GM12878 (cell line): ENCODE measurements around the gene OPCML. TPM values are rescaled to one million over a fixed set of nuclear protein-coding genes. Genes with fewer than 3 reads are reported as not detected.

Experiments used
- ATAC-seq: fragments of 200-7000 bp; cut with Tn5 transposase; 3 replicates; pipeline ENCODE4 v1.9.1; 2020; ENCODE audit warnings: mild to moderate bottlenecking, moderate library complexity
- BruUV-seq: library from RNA; stranded (reverse); fragments of 400-500 nt; replicated peaks from 2 replicates; lab custom pipeline; 2021; lab: Mats Ljungman, UMichigan
- CTCF ChIA-PET: fragments of 300-600 bp; sonication (Branson Sonifier 250); formaldehyde crosslinking; extraction: SDS; loops from one replicate; lab custom pipeline; 2021; ENCODE audit warnings: inconsistent platforms; lab: Yijun Ruan, JAX
- POLR2A ChIA-PET: fragments of 350-600 bp; formaldehyde crosslinking; extraction: SDS; loops from one replicate; lab custom pipeline; 2021; ENCODE audit warnings: inconsistent platforms; lab: Charles Lee
- RAD21 ChIA-PET: fragments of 300-600 bp; sonication (Branson Sonifier 250); formaldehyde crosslinking; loops from one replicate; lab custom pipeline; 2023; ENCODE audit warnings: antibody characterized with exemption; ENCODE audit not compliant: unreplicated experiment; lab: Charles Lee
- SMC1A ChIA-PET: fragments of 300-600 bp; sonication (Branson Sonifier 250); formaldehyde crosslinking; loops from one replicate; lab custom pipeline; 2023; ENCODE audit not compliant: unreplicated experiment, uncharacterized antibody; lab: Charles Lee
- DNase-seq: peaks from one replicate; pipeline ENCODE4 v3.0.0-alpha.2; 2011; ENCODE audit warnings: low read depth, low spot score
- FAIRE-seq: peaks from 3 replicates; lab custom pipeline; 2011; peaks lifted over from hg19 to GRCh38; lab: Jason Lieb, UNC
- H2AFZ ChIP-seq: 2 replicates; pipeline ENCODE4 v1.6.0; 2011; ENCODE audit warnings: low read depth, low read length, control low read depth; ENCODE audit not compliant: control insufficient read depth
- H3K27ac ChIP-seq: 2 replicates; pipeline ENCODE4 v1.5.1; 2011; ENCODE audit warnings: control low read depth; ENCODE audit not compliant: control insufficient read depth, insufficient read depth
- H3K27me3 ChIP-seq, 2 experiments: replicated peaks in 1 of 2; 2 replicates each; pipeline versions ENCODE4 v1.6.0 to v1.6.1; 2011; ENCODE audit warnings: low read length in 1 of 2; ENCODE audit not compliant: control insufficient read depth in 2 of 2, insufficient read depth in 2 of 2
- H3K36me3 ChIP-seq, 2 experiments: 2 replicates each; pipeline ENCODE4 v1.5.1; 2011; ENCODE audit warnings: low read length in 1 of 2; ENCODE audit not compliant: control insufficient read depth in 2 of 2, insufficient read depth in 2 of 2
- H3K4me1 ChIP-seq: 2 replicates; pipeline ENCODE4 v1.6.1; 2011; ENCODE audit warnings: mild to moderate bottlenecking, low read length, moderate library complexity, mixed read lengths; ENCODE audit not compliant: control insufficient read depth, insufficient read depth
- H3K4me2 ChIP-seq: 2 replicates; pipeline ENCODE4 v1.6.0; 2011; ENCODE audit warnings: control low read depth; ENCODE audit not compliant: control insufficient read depth, insufficient read depth
- H3K4me3 ChIP-seq: fragments of 200-600 bp; sonication (generic); 2 replicates; pipeline ENCODE4 v1.5.1; 2016
- H3K79me2 ChIP-seq: 2 replicates; pipeline ENCODE4 v1.6.0; 2011; ENCODE audit warnings: low read length; ENCODE audit not compliant: control insufficient read depth, insufficient read depth
- H3K9ac ChIP-seq: 2 replicates; pipeline ENCODE4 v1.8.0; 2011; ENCODE audit warnings: low read length, control low read depth, mixed read lengths; ENCODE audit not compliant: control insufficient read depth, insufficient read depth
- H3K9me3 ChIP-seq: replicated peaks from 3 replicates; pipeline ENCODE4 v1.5.1; 2011; ENCODE audit warnings: mild to moderate bottlenecking, low read length; ENCODE audit not compliant: control insufficient read depth, insufficient read depth
- H4K20me1 ChIP-seq: 2 replicates; pipeline ENCODE4 v1.6.0; 2011; ENCODE audit not compliant: control insufficient read depth, insufficient read depth
- ASH2L ChIP-seq: fragments of 300-600, 200-600 bp; sonication (generic); IDR thresholded peaks from 2 replicates; pipeline ENCODE4 v1.6.1; 2017; ENCODE audit warnings: low read depth, mild to moderate bottlenecking, borderline replicate concordance
- EGR1 ChIP-seq, 2 experiments: IDR thresholded peaks; 1 replicate in 1 of 2; 2 replicates in 1 of 2; pipeline ENCODE4 v1.6.1; 2011 to 2012; ENCODE audit warnings: low read depth in 2 of 2, low read length in 2 of 2, borderline replicate concordance in 1 of 2, mild to moderate bottlenecking in 1 of 2, moderate library complexity in 1 of 2
- IKZF1 ChIP-seq: fragments of 450-650 bp; conservative IDR thresholded peaks from 2 replicates; pipeline ENCODE4 v1.6.1; 2017; ENCODE audit warnings: antibody characterized with exemption, mild to moderate bottlenecking
- IRF3 ChIP-seq: fragments of 450-650 bp; IDR thresholded peaks from 2 replicates; pipeline ENCODE4 v1.6.1; 2014; ENCODE audit warnings: mild to moderate bottlenecking
- IRF5 ChIP-seq: fragments of 450-650 bp; IDR thresholded peaks from 2 replicates; pipeline ENCODE4 v1.6.1; 2017; ENCODE audit warnings: borderline replicate concordance
- KLF5 ChIP-seq: fragments of 450-650 bp; IDR thresholded peaks from 2 replicates; pipeline ENCODE4 v1.6.1; 2014; ENCODE audit warnings: mild to moderate bottlenecking; ENCODE audit not compliant: partially characterized antibody
- MAX ChIP-seq: IDR thresholded peaks from 2 replicates; pipeline ENCODE4 v1.6.1; 2012; ENCODE audit warnings: low read depth, low read length, improper control_type of control experiment
- MTA3 ChIP-seq: IDR thresholded peaks from 2 replicates; pipeline ENCODE4 v1.6.1; 2012; ENCODE audit warnings: low read length, inconsistent platforms, borderline replicate concordance
- MYB ChIP-seq: fragments of 150-350 bp; IDR thresholded peaks from 2 replicates; pipeline ENCODE4 v1.6.1; 2014; ENCODE audit warnings: mild to moderate bottlenecking, low read depth, low read length, borderline replicate concordance
- NFYA ChIP-seq: IDR thresholded peaks from 2 replicates; pipeline ENCODE4 v1.6.1; 2011; ENCODE audit warnings: low read depth, mild to moderate bottlenecking, low read length, improper control_type of control experiment, borderline replicate concordance
- NR2F1 ChIP-seq: fragments of 450-650 bp; conservative IDR thresholded peaks from 2 replicates; pipeline ENCODE4 v1.6.1; 2017; ENCODE audit warnings: mild to moderate bottlenecking
- PKNOX1 ChIP-seq: fragments of 450-650 bp; IDR thresholded peaks from 2 replicates; pipeline ENCODE4 v1.6.1; 2016; ENCODE audit warnings: mild to moderate bottlenecking
- POLR2AphosphoS2 ChIP-seq: IDR thresholded peaks from 2 replicates; pipeline ENCODE4 v1.6.1; 2011; ENCODE audit warnings: low read depth, mild to moderate bottlenecking, low read length, improper control_type of control experiment, moderate library complexity
- SRF ChIP-seq, 2 experiments: IDR thresholded peaks; 2 replicates each; pipeline ENCODE4 v1.6.1; 2011; ENCODE audit warnings: low read depth in 2 of 2, low read length in 2 of 2, mild to moderate bottlenecking in 1 of 2, moderate library complexity in 1 of 2
- TAF1 ChIP-seq: IDR thresholded peaks from 2 replicates; pipeline ENCODE4 v1.6.1; 2011; ENCODE audit warnings: mild to moderate bottlenecking, low read depth, low read length, borderline replicate concordance
- TCF7 ChIP-seq: IDR thresholded peaks from 2 replicates; pipeline ENCODE4 v1.6.1; 2014; ENCODE audit warnings: antibody characterized with exemption, borderline replicate concordance
- WGBS: methylation state at CpG from one replicate; pipeline ENCODE4 v1.1.6; 2016; ENCODE audit warnings: low lambda C conversion rate; ENCODE audit not compliant: insufficient replicate concordance, insufficient coverage; ENCODE audit errors: missing lambda C conversion rate; 5-methylcytosine and 5-hydroxymethylcytosine counted together
- in situ Hi-C: fragments of 300-500 bp; cut with MboI; formaldehyde crosslinking; loops from 9 replicates; pipeline ENCODE4 v1.14.3; 2018; ENCODE audit warnings: mixed read lengths
- intact Hi-C: fragments of 100-400 bp; cut with micrococcal nuclease; formaldehyde crosslinking; loops from one replicate; pipeline ENCODE4 v1.14.2; 2022; ENCODE audit not compliant: unreplicated experiment
- polyA plus RNA-seq, 11 experiments: library from polyadenylated mRNA; depleted of rRNA in 4 of 11; unstranded in 6 of 11; stranded (reverse) in 5 of 11; fragments of >200 nt; fragmentation: Nextera tagmentation in 4 of 11; fragmentation: Illumina TruSeq in 1 of 11; extraction: Ambion mirVana in 4 of 11; extraction: Trizol in 1 of 11; gene quantifications; 1 replicate in 1 of 11; 2 replicates in 10 of 11; pipeline versions ENCODE4 v1.2.1 to v1.2.3, GENCODE V29; 2011 to 2016; ENCODE audit warnings: inconsistent platforms in 2 of 11, missing spikeins in 2 of 11, low read depth in 1 of 11
- total RNA-seq, 4 experiments: library from RNA; depleted of rRNA in 3 of 4; stranded (reverse); fragments of >200 nt in 3 of 4; fragmentation: Illumina TruSeq in 1 of 4; extraction: Trizol in 1 of 4; gene quantifications; 2 replicates each; pipeline versions ENCODE4 v1.2.1 to v1.2.3, GENCODE V29; 2013 to 2021
- TF ChIP-seq, protein P1 (sequence below): fragments of 450-650 bp; conservative IDR thresholded peaks from 2 replicates; pipeline ENCODE4 v1.6.1; 2017; ENCODE audit warnings: mild to moderate bottlenecking, moderate library complexity
- TF ChIP-seq, protein P2 (sequence below): IDR thresholded peaks from 2 replicates; pipeline ENCODE4 v1.6.1; 2011; ENCODE audit warnings: borderline replicate concordance, low read depth, mild to moderate bottlenecking, moderate library complexity, mixed read lengths, low read length; ENCODE audit not compliant: insufficient read depth; ENCODE audit errors: extremely low read length

Gene OPCML
- total and polyA plus RNA-seq, 10 of the 15 experiments (the other 5 are each of a cell fraction or from before 2014, with no cell fraction given): 0.84 TPM; not detected in 9

GRCh38 chr11:132653237-132653636 is 879.1 kb downstream of the OPCML start:
- Histone ChIP-seq H3K9ac (no peak overlapping the region), H3K79me2 (no peaks in the 10 kb centered on the region), H3K4me1 (no peaks in the 10 kb centered on the region), H3K27me3 (no peaks in the 10 kb centered on the region; a peak in 2 of 4 replicates), H4K20me1 (no peaks in the 10 kb centered on the region), H2AFZ (no peak overlapping the region), H3K27ac (no peak overlapping the region), H3K4me2 (no peak overlapping the region), H3K4me3 (no peak overlapping the region), H3K36me3 (no peaks in the 10 kb centered on the region), H3K9me3 (no peaks in the 10 kb centered on the region)
- DNase-seq (no peak), FAIRE-seq (no peak), ATAC-seq (no peak)
- ChIA-PET POLR2A (no interaction called here), CTCF (no interaction called here), RAD21 (no interaction called here), SMC1A (no interaction called here)
- 27% methylated on average over 9 of the region's 9 CpGs for WGBS
- no TSS peak for BruUV-seq
- in situ Hi-C loops (no loop called here), intact Hi-C loops (no loop called here)
- TF ChIP-seq KLF5 (no peak), TAF1 (no peak), MTA3 (no peak), IRF5 (no peak), POLR2AphosphoS2 (no peak), EGR1 (IDR thresholded peaks at IDR 0.05; ENCODE audit: borderline replicate concordance in 1 of 2, low read depth in 2 of 2, low read length in 2 of 2) (no peak), NFYA (no peak), IRF3 (no peak), TCF7 (no peak), ASH2L (no peak), MAX (no peak), PKNOX1 (no peak), MYB (no peak), SRF (IDR thresholded peaks at IDR 0.05; ENCODE audit: low read depth in 2 of 2, low read length in 2 of 2) (no peak), IKZF1 (no peak), NR2F1 (no peak)
- TF ChIP-seq, protein P1, sequence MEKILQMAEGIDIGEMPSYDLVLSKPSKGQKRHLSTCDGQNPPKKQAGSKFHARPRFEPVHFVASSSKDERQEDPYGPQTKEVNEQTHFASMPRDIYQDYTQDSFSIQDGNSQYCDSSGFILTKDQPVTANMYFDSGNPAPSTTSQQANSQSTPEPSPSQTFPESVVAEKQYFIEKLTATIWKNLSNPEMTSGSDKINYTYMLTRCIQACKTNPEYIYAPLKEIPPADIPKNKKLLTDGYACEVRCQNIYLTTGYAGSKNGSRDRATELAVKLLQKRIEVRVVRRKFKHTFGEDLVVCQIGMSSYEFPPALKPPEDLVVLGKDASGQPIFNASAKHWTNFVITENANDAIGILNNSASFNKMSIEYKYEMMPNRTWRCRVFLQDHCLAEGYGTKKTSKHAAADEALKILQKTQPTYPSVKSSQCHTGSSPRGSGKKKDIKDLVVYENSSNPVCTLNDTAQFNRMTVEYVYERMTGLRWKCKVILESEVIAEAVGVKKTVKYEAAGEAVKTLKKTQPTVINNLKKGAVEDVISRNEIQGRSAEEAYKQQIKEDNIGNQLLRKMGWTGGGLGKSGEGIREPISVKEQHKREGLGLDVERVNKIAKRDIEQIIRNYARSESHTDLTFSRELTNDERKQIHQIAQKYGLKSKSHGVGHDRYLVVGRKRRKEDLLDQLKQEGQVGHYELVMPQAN: no peak
- TF ChIP-seq, protein P2, sequence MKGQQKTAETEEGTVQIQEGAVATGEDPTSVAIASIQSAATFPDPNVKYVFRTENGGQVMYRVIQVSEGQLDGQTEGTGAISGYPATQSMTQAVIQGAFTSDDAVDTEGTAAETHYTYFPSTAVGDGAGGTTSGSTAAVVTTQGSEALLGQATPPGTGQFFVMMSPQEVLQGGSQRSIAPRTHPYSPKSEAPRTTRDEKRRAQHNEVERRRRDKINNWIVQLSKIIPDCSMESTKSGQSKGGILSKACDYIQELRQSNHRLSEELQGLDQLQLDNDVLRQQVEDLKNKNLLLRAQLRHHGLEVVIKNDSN: no peak
